Mesenchymal stem cell (in vitro differentiated cells and primary cell): ENCODE results near the gene BAAT.

Experiments used
- DNase-seq: peaks from one replicate; pipeline ENCODE4 v3.0.0-alpha.2; 2013
- H2AFZ ChIP-seq: one replicate; pipeline ENCODE4 v1.6.1; 2013; ENCODE audit warnings: low read depth, mild to moderate bottlenecking, control low read depth, inconsistent platforms, low read length, moderate library complexity
- H2AK5ac ChIP-seq: 2 replicates; pipeline ENCODE4 v1.6.1; 2013; ENCODE audit warnings: low read length, moderate library complexity, mild to moderate bottlenecking, inconsistent platforms; ENCODE audit not compliant: severe bottlenecking
- H2BK120ac ChIP-seq: one replicate; pipeline ENCODE4 v1.6.1; 2013; ENCODE audit warnings: low read depth, mild to moderate bottlenecking, inconsistent platforms, low read length, moderate library complexity
- H2BK12ac ChIP-seq, 2 experiments: one replicate each; pipeline ENCODE4 v1.6.1; 2013; ENCODE audit warnings: inconsistent platforms in 2 of 2, low read length in 2 of 2, mild to moderate bottlenecking in 2 of 2, moderate library complexity in 2 of 2, control low read depth in 1 of 2
- H2BK15ac ChIP-seq: one replicate; pipeline ENCODE4 v1.6.1; 2013; ENCODE audit warnings: mild to moderate bottlenecking, low read depth, inconsistent platforms; ENCODE audit not compliant: poor library complexity, severe bottlenecking
- H2BK5ac ChIP-seq: 2 replicates; pipeline ENCODE4 v1.6.1; 2013; ENCODE audit warnings: low read depth, mild to moderate bottlenecking, low read length, control low read depth, inconsistent platforms; ENCODE audit not compliant: poor library complexity, severe bottlenecking
- H3K14ac ChIP-seq, 2 experiments: one replicate each; pipeline ENCODE4 v1.6.1; 2013; ENCODE audit warnings: inconsistent platforms in 2 of 2, low read length in 2 of 2, control low read depth in 1 of 2, mild to moderate bottlenecking in 1 of 2, moderate library complexity in 1 of 2
- H3K18ac ChIP-seq, 2 experiments: one replicate each; pipeline ENCODE4 v1.6.1; 2013; ENCODE audit warnings: inconsistent platforms in 2 of 2, low read length in 2 of 2, control low read depth in 1 of 2, low read depth in 1 of 2, mild to moderate bottlenecking in 1 of 2
- H3K23ac ChIP-seq, 2 experiments: one replicate each; pipeline ENCODE4 v1.6.1; 2013; ENCODE audit warnings: inconsistent platforms in 2 of 2, low read length in 2 of 2, mild to moderate bottlenecking in 2 of 2, moderate library complexity in 2 of 2, control low read depth in 1 of 2
- H3K27ac ChIP-seq: 2 replicates; pipeline ENCODE4 v1.5.1; 2013; ENCODE audit warnings: mild to moderate bottlenecking, moderate library complexity, low read length, control low read depth, inconsistent platforms; ENCODE audit not compliant: poor library complexity, severe bottlenecking
- H3K27me3 ChIP-seq, 2 experiments: 2 replicates each; pipeline versions ENCODE4 v1.6.1 to v1.7.0; 2013; ENCODE audit warnings: low read length in 2 of 2, mild to moderate bottlenecking in 2 of 2, moderate library complexity in 2 of 2, control low read depth in 1 of 2, inconsistent platforms in 1 of 2; ENCODE audit not compliant: control insufficient read depth in 1 of 2, insufficient read depth in 1 of 2
- H3K36me3 ChIP-seq, 2 experiments: 2 replicates each; pipeline versions ENCODE4 v1.6.1 to v1.7.0; 2013; ENCODE audit warnings: low read length in 2 of 2, control low read depth in 1 of 2, inconsistent platforms in 1 of 2, low read depth in 1 of 2, mild to moderate bottlenecking in 1 of 2; ENCODE audit not compliant: insufficient read depth in 2 of 2, control insufficient read depth in 1 of 2
- H3K4ac ChIP-seq, 2 experiments: one replicate each; pipeline ENCODE4 v1.6.1; 2013; ENCODE audit warnings: inconsistent platforms in 2 of 2, low read length in 2 of 2, mild to moderate bottlenecking in 2 of 2, moderate library complexity in 2 of 2, control low read depth in 1 of 2, low read depth in 1 of 2
- H3K4me1 ChIP-seq: 2 replicates; pipeline ENCODE4 v1.6.1; 2013; ENCODE audit warnings: low read depth, low read length, control low read depth; ENCODE audit not compliant: control insufficient read depth, insufficient read depth
- H3K4me2 ChIP-seq: 2 replicates; pipeline ENCODE4 v1.6.1; 2013; ENCODE audit warnings: low read length, mild to moderate bottlenecking, inconsistent platforms; ENCODE audit not compliant: poor library complexity, severe bottlenecking
- H3K4me3 ChIP-seq, 2 experiments: 2 replicates each; pipeline versions ENCODE4 v1.5.1 to v1.7.0; 2013; ENCODE audit warnings: low read length in 2 of 2, mild to moderate bottlenecking in 2 of 2, control low read depth in 1 of 2, low read depth in 1 of 2; ENCODE audit not compliant: insufficient read depth in 1 of 2
- H3K79me1 ChIP-seq: replicated peaks from 2 replicates; pipeline ENCODE4 v1.6.1; 2013; ENCODE audit warnings: mild to moderate bottlenecking, control low read depth, low read length, inconsistent platforms; ENCODE audit not compliant: poor library complexity, severe bottlenecking
- H3K9ac ChIP-seq: 2 replicates; pipeline ENCODE4 v1.7.0; 2013; ENCODE audit warnings: mild to moderate bottlenecking, low read length, moderate library complexity
- H3K9me3 ChIP-seq: 2 replicates; pipeline ENCODE4 v1.7.0; 2013; ENCODE audit warnings: mild to moderate bottlenecking, low read length; ENCODE audit not compliant: control insufficient read depth
- H4K8ac ChIP-seq: one replicate; pipeline ENCODE4 v1.6.1; 2013; ENCODE audit warnings: inconsistent platforms, mild to moderate bottlenecking, low read length, moderate library complexity
- H4K91ac ChIP-seq: one replicate; pipeline ENCODE4 v1.6.1; 2013; ENCODE audit warnings: mild to moderate bottlenecking, low read length, inconsistent platforms
- WGBS: methylation state at CpG from one replicate; pipeline ENCODE4 v1.1.7; 2013; ENCODE audit warnings: mixed read lengths; 5-methylcytosine and 5-hydroxymethylcytosine counted together

BAAT gene

DNA sequence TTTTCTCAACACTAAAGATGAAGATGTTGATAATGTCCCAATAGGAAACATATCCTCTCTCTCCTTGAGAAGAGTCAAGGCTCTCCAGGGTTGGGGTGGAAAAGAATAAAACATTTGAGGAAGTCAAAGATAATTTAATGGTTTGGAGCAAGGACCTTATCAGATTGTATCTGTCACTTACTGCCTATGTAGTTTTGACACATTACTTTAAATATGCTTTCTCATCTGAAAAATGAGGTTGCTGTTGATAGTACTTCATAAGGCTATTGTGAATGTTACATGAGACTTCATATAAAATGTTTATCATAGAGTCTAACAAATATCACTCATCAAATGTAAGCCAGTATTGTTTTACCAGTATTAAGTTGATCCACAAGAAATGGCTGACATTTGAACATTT is 48.7 kb downstream of the BAAT start:
- Histone ChIP-seq H3K18ac (no peak overlapping the region), H3K4me2 (no peak overlapping the region), H2AK5ac (no peak overlapping the region), H3K9ac (no peak overlapping the region), H2AFZ (no peak overlapping the region), H3K4ac (no peak overlapping the region), H2BK12ac (no peak overlapping the region), H3K27me3 (peaks cover 0 to 3% of the 10 kb centered on the region in 2 experiments), H3K27ac (no peak overlapping the region), H2BK5ac (no peak overlapping the region), H3K23ac (no peak overlapping the region), H2BK15ac (no peak overlapping the region), H3K9me3 (no peaks in the 10 kb centered on the region), H3K36me3 (no peaks in the 10 kb centered on the region), H4K8ac (no peak overlapping the region), H3K4me1 (no peaks in the 10 kb centered on the region), H4K91ac (no peak overlapping the region), H3K79me1 (no peaks in the 10 kb centered on the region), H2BK120ac (no peak overlapping the region), H3K14ac (no peak overlapping the region), H3K4me3 (no peak overlapping the region)
- DNase-seq = no peak

DNA sequence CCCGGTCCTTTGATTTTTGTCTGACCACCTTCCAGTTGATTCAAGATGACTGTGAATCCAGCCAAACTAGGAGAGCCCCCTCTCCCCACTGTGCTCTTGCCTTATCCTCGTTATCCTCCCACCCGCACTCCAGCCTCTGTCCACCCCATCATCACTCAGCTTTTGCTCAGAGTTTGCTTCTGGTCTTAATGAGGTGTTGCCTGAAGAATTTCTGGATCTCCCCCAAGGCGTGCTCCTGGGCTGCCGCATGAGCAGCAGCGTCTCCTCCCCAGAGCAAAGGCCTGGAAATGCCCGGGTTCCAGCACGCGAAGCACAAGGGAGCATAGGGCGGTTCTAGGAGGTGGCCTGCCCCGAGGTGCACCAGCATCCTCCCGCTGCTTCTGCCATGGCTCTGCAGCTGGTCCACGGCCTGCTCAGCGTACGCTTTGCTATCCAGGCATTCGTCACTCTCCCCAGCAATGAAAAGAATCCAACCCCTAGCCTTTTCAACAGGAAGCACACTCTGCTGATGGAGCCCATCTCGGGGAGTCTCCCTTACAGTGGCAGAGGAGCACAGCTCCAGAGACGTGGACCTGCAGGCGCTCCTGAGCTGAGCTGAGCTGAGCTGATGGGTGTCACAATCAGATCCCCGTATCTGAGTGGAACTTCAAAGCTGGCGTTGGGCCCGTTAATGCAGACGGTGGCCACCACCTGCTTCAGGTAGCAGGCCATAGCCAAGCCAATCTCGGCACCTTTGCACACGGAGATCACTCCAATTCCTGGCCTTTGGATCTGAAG is 50.7 kb downstream of the BAAT start:
- 92% methylated on average over 25 of the region's 25 CpGs for WGBS
- H3K4me2 ChIP-seq = no peak overlapping the region
- no peak overlapping the region for H3K18ac ChIP-seq
- H2BK5ac ChIP-seq = no peak overlapping the region
- no peak overlapping the region for H2AK5ac ChIP-seq
- no peak overlapping the region for H4K91ac ChIP-seq
- no peak overlapping the region for H3K14ac ChIP-seq
- H3K4me1 ChIP-seq = no peaks in the 10 kb centered on the region
- H3K27me3 ChIP-seq = no peaks in the 10 kb centered on the region
- H3K4me3 ChIP-seq = peak overlapping the region in 1 of 2 experiments; percentile 40
- no peak overlapping the region for H2BK120ac ChIP-seq
- H2BK15ac ChIP-seq = no peak overlapping the region
- no peaks in the 10 kb centered on the region for H3K36me3 ChIP-seq
- no peak overlapping the region for H3K27ac ChIP-seq
- no peak overlapping the region for H3K9ac ChIP-seq
- H2AFZ ChIP-seq = no peak overlapping the region
- no peak overlapping the region for H4K8ac ChIP-seq
- no peaks in the 10 kb centered on the region for H3K79me1 ChIP-seq
- H2BK12ac ChIP-seq = no peak overlapping the region
- H3K4ac ChIP-seq = no peak overlapping the region
- H3K9me3 ChIP-seq = no peaks in the 10 kb centered on the region
- no peak for DNase-seq
- H3K23ac ChIP-seq = no peak overlapping the region

GRCh38 chr9:101333490-101333889 is 51.3 kb downstream of the BAAT start:
- Histone ChIP-seq H3K4ac (no peak overlapping the region), H2BK15ac (no peak overlapping the region), H2BK5ac (no peak overlapping the region), H3K18ac (no peak overlapping the region), H3K79me1 (no peaks in the 10 kb centered on the region), H3K14ac (no peak overlapping the region), H4K91ac (no peak overlapping the region), H4K8ac (no peak overlapping the region), H2BK12ac (no peak overlapping the region), H3K4me2 (no peak overlapping the region), H3K4me1 (no peaks in the 10 kb centered on the region), H2AK5ac (no peak overlapping the region), H3K4me3 (no peak overlapping the region), H3K27ac (no peak overlapping the region), H2BK120ac (no peak overlapping the region), H3K36me3 (no peaks in the 10 kb centered on the region), H3K9ac (no peak overlapping the region), H2AFZ (no peak overlapping the region), H3K9me3 (no peaks in the 10 kb centered on the region), H3K27me3 (no peaks in the 10 kb centered on the region), H3K23ac (no peak overlapping the region)
- 87% methylated on average over 3 of the region's 4 CpGs for WGBS
- no peak for DNase-seq

GRCh38 chr9:101332362-101332761 is 52.4 kb downstream of the BAAT start:
- Histone ChIP-seq H3K23ac (no peak overlapping the region), H3K4me3 (no peak overlapping the region), H2BK5ac (no peak overlapping the region), H2AK5ac (no peak overlapping the region), H3K36me3 (no peaks in the 10 kb centered on the region), H3K4ac (no peak overlapping the region), H3K4me2 (no peak overlapping the region), H3K18ac (no peak overlapping the region), H2BK12ac (no peak overlapping the region), H3K9ac (no peak overlapping the region), H3K4me1 (no peaks in the 10 kb centered on the region), H2AFZ (no peak overlapping the region), H2BK15ac (no peak overlapping the region), H3K9me3 (no peaks in the 10 kb centered on the region), H3K79me1 (no peaks in the 10 kb centered on the region), H3K14ac (no peak overlapping the region), H4K8ac (no peak overlapping the region), H2BK120ac (no peak overlapping the region), H4K91ac (no peak overlapping the region), H3K27ac (no peak overlapping the region), H3K27me3 (no peaks in the 10 kb centered on the region)
- DNase-seq = no peak
- WGBS = no CpG with 5 or more reads among the region's 1 CpG
